Activated gamma-delta T cell treated with Interleukin-2 at 50 U/mL for 16 hours (primary cell): ENCODE measurements around the gene SPATA20.

Experiments
- DNase-seq: peaks from one replicate; pipeline ENCODE4 v3.0.0-alpha.2; 2020

SPATA20 gene

DNA sequence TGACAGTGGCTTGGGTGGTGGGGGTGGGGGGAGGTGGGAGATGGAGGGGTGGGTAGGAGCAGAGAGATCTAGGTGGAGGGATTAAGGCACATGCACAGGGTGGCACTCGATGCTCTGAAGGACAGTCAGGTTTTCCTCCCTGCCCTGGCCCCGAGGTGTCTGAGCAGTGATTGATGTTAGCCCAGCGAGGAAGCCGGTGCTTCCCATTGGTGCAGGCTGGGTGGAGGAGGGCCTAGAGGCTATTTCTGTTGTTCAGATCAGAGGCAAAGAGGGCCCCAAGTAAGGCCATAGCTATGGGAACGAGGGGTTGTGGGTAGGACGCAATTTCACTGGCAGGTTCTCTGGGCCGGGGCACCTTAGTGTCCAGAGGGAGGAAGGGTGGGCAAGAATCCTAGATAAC, 36.7 kb downstream of the SPATA20 start:
- DNase-seq, result no peak

DNA sequence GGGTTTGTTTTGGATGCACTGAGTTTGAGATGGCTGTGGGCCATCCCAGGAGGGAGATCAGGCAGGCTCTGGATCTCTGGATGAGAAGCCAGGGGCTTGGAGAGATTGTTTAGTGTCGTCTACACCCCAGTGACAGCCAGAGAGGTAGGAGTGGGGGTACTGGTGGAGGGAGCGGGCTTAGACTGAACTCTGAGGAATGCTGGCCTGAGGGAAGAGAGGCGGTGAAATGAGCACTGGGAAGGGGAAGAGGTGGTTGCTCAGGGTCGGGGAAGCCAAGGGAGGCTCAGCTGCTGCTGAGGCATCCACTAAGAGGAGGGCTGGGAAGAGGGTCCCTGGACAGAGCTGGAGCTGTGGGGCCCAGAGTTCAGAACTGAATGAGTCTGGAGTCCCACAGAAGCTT, 37.1 kb downstream of the SPATA20 start:
- no peak for DNase-seq

DNA sequence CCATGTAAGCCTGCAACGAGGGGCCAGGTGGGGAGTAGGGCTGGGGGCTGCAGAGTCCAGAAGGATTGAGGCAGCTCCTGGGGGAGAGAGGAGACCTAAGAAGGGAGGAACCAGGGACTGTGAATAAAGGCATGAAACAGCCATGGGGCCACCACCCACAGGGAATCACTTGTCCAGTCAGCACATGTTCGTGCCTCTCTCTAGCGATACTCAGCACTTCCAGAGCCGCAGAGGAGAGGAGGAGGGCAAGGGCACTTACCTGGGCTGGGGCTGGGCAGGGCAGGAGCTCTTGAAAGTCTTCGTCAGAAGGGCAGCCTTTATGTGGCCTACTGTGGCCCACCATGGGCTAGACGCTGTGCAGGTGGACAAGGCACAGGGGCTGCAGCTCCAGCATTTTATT, 37.8 kb downstream of the SPATA20 start:
- DNase-seq, result no peak

DNA sequence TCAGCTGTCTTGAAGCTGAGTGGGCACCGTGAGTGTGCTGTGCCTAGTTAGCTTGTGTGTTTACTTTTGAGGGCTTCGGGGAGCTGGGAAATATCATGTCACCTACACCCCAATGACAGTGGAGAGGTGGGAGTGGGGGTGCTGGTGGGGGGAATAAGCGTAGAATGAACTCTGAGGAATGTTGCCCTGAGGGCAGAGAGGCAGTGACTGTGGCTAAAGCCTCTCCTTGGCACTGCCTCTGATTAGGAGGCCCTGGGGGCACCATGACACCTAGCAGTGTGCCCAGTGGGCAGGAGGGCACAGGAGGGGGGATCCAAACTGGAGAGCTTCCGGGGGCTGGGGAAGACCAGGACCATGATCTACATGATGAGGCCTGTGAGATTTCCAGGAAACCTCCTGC, 38.4 kb downstream of the SPATA20 start:
- no peak for DNase-seq

DNA sequence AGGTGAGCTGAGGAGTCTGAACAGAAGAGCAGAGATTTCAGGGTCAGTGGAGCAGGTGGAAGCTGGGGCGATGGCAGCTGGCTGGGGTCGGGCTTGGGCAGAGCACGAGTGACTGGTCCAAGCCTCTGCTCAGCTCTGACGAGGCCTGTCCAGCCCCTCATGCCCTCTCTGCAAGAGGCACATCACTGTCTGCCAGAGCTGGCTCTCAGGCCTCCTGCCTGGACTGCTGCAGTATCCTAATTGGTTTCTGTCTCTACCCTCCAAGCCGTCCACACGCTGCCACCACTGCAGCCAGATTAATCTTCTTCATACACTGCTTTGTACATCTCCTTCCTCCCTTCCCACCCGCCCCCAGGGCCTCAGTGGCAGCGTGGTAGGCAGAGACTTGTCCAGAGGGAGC, 38.9 kb downstream of the SPATA20 start:
- no peak for DNase-seq

DNA sequence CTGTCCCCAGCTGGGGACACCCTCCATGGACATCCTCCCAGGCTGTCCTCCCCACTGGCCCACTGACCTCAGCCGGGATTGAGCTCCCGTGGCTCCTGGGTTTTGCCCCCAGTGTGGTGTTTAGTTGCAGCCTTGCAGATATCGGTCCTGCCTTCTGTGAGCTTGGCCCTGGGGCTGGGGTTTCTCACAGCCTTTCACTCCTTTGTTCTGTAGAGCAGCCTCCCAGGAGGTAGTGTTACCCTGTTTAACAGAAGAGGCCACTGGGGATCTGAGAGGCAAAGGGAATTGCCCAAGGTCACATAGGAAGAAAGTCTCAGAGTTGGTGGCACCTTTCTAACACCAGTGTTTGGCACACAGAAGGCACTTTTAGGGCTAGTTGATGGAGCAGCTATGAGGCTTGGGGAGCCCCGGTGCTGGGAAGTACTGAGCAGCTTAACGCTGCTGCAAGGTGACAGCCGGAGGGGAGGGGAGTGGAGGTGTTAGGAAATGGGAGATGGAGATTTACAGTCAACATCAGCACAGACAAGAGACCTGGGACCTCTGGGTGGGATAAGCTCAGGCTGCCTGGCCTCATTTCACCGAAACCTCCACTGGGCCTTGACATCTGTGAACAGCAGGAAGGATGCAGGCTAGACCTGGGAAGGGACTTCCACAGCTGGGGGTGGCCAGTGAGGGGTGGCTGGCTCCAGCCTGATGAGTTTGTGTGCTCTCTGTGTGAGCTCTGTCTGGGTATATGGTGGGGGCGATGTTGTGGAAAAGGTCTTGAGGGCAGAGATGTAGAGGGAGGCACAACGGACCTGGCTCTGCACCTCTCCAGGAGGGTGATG, 39.7 kb downstream of the SPATA20 start:
- DNase-seq, result no peak

DNA sequence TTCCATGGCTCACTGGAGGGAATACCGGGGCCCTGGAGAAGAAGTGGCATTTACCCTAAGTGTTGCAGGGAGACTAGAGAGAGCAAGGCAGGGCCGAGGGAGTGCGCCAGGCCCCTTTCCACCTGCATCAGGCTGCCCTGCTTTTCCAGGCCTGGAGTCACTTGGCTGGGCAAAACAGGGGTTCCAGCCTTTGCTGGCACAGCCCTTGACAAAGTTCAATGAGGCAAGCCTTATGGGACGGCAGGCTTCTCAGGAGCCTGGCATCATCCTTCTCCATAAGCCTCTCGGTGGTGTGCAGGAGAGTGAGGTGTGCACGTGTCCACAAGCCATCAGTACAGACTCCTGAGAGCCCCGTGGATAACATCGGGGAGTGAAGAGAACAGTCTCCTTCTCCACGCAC, 40.6 kb downstream of the SPATA20 start:
- no peak for DNase-seq

DNA sequence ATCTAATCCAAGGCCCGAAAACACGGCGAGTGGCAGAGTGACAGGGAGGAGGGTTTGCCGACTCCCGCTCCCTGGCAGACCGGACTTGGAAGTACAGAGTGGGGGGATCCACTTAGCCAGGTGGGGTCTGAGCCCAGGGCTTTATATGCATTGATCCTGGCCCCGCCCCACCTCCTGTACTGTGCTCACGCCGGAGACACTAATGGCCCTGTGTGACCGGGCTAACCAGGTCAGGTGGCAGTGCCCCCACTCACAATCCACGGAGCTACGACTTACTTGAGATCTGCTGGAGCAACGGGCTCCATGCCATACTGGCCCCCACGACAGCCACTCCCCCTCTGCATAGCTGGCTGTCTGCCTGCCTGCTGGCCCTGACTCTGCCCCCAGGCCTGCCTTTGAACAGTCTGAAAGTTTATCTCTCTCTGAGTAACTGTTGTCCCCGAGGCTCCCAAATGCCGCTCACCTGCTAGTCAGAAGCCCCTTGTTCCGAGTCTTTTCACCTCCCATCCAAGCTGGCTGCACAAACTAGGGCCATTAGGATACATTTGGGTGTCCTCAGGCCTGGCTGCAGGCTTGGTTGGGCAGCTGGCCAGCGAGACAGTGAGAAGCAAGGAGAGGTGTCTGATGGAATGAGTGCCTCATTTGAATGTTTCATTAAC, 41.5 kb downstream of the SPATA20 start:
- no peak for DNase-seq

DNA sequence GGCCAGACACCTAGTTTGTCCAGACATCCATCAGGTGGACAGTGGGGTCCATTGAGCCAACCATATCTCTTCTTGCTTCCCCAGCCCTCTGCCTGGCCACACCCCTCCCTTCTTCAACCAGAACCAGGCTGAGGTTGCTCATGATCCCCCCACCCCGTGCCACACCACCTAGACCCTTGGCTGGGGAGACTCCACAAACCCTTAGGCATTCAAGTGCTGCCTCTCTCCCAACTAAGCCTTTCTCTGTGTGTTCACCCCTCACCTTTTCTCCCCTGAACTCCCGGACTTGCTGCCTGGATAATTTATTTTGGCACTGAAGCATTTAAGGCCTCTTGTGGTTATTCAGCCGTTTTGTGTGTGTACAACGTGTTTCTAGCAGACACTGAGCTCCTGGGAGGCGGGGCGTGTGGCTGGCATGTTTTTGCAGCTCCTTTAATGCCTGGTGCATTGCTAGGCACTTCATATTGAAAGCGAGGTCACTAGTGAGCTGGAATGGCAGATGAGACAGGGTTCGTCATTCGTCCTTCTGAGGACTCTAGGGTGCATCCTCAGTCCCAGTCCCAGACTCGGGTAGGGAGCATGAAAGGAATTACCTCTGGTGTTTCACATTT, 42.2 kb downstream of the SPATA20 start:
- no peak for DNase-seq

DNA sequence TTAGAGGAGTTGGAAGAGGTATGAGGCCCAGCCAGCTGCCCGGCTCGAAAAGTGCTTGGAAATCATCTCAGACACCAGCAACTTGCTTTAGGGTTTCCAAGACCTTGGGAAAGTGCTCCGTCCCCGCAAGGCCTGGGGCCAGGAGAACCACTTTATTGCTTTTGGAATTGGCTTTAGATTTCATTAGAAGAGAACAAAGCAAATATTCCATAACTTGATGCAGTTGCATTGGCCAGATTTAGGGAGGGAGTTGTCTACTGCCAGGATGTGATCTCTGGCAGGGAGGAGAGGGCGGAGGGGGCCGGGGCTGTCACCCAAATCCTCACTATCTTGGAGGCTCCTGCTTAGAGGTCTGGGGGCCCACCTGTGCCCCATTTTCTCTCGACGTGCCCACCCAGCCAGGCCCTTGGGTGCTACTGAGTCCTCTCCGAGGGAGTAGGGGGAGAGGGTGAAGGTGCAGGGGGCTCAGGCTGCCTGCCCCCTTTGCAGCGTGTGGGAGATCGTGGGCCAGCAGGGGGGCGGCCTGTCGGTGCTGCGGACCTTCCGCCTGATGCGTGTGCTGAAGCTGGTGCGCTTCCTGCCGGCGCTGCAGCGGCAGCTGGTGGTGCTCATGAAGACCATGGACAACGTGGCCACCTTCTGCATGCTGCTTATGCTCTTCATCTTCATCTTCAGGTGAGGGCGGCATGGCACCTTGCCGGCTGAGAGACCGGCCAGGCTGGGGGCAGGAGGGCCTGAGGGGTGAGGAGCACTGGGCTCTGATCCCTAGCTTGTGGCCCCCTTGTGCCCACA, 44.2 kb downstream of the SPATA20 start:
- DNase-seq, result no peak

DNA sequence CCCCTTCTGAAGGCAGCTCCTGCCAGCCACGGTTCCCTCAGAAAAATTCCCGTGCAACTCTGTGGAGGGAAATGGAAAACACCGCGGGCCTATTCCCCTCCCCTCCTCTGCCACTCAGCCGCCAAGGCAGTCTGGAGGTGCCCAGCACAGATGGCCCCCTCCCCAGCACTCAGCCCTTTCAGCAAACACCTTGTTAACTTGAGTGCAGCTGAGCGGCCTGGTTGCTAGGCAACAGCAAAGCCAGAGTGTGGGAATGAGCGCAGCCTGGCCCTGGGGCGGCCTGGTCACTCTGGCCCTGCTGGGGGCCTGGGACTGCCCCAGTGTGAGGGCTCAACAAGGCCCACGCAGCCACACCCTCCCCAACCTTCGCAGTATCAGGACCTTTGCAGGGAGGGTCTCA, 46.3 kb downstream of the SPATA20 start:
- no peak for DNase-seq

DNA sequence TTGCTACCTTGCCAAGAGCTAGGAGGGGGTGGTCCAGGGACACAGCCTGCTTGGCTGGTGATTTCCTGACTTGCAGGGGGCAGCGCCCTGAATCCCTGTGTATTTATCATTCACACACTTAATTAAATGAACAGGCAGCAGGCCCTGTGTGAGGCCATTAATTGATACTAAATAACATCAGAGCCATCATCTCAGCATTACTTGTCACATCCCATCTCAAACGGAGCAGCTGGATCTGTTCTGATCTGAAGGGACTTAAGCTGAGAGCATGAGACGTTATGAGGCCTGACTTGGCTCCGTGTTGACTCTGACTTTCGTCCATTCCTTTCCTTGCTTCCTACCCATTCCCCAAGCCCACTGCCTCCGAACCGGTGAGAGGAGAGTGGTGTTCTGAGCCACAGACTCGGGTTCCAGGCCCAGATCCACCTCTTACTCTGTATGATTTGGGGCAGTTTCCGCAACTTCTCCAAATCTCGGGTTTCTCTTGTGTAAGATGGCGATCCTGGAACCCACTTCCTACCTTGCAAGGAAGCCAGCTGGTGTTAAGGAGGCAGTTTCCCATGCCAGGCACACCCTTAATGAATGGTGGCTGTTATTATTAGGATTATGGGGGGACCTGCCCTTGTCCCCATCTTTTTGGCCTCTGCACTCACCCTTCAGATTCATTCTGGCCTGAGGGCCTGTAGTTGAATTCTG, 47.3 kb downstream of the SPATA20 start:
- no peak for DNase-seq

DNA sequence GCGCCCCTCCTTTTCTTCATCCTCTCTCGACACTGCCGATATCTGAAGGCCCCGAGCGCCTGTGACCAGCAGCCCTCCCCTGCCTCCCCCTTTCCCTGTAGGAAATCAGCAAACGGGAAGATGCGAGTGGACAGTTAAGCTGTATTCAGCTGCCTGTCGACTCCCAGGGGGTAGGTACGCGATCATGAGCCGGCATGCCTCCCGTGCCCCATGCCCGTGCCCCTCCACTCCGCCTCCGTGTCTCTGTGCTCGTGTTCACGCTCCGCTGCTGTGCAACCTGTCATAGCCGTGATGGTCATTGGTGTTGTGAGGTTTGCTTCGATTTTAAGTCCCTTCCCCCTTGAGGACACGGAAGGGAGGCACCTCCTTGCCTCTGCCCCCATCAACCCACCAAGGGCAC, 47.9 kb downstream of the SPATA20 start:
- no peak for DNase-seq

DNA sequence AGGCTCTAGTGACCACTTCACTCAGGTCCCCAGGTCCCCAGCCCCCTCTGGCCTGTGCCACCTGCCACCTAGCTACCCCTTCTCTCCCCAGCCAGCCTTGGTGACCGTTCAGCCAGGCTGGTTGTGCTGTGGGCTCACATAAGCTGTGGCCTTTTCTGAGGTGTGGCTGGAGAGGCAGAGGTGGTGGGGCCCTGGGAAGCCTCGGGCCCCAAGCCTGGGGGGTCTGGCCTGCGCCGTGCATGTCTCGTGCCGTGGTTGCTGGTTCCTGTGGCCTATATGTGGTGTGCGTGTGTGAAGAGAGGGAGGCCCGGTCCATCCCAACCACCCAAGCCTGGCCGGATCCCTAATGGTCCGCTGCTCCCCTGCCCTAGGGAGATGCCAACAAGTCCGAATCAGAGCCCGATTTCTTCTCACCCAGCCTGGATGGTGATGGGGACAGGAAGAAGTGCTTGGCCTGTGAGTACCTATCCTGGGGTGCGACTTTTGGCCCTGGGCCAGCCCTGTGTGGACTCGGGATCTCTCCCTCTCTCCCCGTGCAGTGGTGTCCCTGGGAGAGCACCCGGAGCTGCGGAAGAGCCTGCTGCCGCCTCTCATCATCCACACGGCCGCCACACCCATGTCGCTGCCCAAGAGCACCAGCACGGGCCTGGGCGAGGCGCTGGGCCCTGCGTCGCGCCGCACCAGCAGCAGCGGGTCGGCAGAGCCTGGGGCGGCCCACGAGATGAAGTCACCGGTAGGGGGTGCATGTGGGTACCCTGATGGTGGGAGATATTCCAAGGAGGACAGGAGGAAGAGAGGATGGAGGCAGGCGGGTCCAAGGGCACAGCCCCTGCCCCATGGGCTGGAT, 49.4 kb downstream of the SPATA20 start:
- no peak for DNase-seq

DNA sequence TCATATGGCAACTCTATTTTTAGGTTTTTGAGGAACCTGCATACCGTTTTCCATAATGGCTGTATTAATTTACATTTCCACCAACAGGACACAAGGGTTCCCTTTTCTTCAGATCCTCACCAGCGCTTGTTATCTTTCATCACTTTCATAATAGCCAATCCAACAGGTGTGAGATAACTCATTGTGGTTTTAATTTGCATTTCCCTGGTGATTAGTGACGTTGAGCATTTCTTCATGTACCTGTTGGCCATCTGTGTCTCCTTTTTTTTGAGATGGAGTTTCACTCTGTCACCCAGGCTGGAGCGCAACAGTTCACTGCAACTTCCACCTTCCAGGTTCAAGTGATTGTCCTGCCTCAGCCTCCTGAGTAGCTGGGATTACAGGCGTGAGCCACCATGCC, 51.5 kb downstream of the SPATA20 start:
- DNase-seq, result no peak

DNA sequence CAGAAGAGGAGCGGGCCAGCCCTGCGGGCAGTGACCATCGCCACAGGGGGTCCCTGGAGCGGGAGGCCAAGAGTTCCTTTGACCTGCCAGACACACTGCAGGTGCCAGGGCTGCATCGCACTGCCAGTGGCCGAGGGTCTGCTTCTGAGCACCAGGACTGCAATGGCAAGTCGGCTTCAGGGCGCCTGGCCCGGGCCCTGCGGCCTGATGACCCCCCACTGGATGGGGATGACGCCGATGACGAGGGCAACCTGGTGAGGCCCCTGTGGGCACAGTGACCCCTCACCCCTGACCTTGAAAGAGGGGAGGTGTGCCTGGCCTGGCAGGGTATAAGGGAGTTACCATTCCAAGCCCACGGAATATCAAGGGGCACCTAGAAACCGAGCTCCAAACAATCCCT, 52.6 kb downstream of the SPATA20 start:
- no peak for DNase-seq

DNA sequence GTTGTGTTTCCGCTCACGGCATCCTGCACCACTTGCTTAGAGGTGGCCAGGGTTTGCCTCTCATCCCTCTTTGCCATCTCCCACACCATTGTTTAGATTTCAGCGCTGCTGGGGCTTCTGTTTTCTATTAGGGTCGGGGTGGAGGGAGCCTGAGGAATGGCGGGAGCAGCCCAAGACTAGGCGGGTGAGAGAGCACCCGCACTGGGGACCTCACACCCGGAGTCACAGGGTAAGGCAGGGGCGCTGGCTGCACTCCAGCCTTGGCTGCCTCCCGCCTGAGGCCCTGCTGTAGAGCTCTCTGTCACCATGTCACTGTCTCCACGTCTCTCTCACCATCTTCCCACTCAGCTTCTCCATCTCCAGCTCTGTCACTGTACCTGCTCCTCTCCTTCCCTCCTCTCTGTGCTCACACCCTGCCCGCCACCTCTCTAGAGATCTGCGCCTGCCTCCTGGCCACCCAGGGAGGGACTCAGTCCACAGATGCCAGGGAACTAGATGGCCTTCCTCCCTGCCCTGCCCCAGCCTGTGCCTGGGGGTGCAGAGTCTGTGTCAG, 54.9 kb downstream of the SPATA20 start:
- no peak for DNase-seq

DNA sequence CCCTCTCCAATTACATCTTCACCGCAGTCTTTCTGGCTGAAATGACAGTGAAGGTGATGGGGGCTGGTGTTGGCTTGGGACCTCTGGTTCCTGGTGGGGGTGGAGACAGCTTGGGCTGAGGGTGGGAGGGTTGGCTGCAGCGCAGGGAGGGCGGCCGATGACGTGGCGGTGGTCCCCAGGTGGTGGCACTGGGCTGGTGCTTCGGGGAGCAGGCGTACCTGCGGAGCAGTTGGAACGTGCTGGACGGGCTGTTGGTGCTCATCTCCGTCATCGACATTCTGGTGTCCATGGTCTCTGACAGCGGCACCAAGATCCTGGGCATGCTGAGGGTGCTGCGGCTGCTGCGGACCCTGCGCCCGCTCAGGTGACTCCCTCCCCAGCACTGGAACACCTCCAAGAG, 55.9 kb downstream of the SPATA20 start:
- no peak for DNase-seq

DNA sequence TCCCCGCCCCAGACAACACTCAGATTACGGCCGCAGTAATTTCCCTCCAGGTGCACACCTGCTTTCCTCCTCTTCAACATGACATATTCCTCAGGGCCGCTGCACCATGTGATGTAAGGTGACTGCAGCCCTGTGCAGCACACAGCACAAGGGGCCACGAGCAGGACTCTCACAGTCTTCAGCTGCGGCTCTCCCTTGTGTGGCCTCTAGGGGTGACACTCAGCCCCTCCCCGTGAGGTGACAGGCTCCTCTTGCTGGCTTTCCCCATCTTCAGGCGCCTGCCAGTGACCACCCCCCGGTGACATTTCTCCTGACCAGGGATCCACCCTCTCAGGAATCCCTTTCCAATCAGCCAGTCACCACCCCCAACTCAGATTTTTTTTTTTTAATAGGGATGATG, 56.4 kb downstream of the SPATA20 start:
- no peak for DNase-seq

DNA sequence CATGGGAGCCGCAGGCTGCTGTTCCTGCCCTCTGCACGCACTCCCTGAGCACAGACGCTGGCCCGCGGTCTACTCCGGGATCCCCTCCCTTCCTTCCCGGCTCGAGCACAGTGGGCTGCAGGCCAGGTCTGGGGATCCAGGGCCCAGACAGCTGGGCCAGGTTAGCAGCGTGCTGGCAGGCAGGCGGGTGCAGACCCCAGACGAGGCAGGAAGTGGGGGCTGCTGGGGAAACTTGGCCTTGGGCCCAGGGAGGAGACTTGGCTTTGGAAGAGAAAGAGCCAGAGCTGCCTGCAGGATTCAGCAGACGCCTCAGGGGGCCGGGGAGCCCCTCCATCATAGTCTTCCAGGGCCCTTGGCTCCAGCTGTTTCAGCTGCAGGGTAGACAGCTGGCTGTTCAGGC, 57.5 kb downstream of the SPATA20 start:
- no peak for DNase-seq

DNA sequence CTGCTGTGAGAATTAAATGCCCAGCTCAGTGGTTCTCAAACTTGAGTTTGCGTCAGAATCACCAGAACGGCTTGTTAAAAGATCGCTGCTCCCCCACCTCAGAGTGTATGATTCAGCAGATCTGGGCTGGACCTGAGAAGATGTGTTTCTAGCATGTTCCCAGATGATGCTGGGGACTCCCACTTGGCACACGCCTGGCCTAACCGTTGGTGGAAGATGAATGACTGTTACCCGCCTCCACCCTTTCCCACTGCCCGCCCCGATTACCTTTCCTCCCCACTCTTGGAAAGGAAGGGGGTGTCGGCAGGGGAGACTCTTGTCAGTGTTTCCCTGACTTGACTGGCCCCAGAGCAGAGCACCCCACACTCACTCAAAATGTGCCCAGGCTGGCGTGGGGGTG, 58.5 kb downstream of the SPATA20 start:
- DNase-seq, result no peak
